Left forelimb (tissue), 1 donor: ENCODE results near the gene MAN1A1.

Experiments used
- DNase-seq: peaks from one replicate; pipeline ENCODE4 v3.0.0-alpha.2; 2018; ENCODE audit warnings: low spot score

Gene MAN1A1

GRCh38 chr6:119142041-119142440 lies 207.5 kb downstream of the MAN1A1 start:
- DNase-seq: no peak

- DNase-seq: no peak
Measured at GRCh38 chr6:119140196-119141140, 209.1 kb downstream of the MAN1A1 start.

GRCh38 chr6:119138906-119139541 lies 210.5 kb downstream of the MAN1A1 start:
- DNase-seq: no peak

GRCh38 chr6:119137194-119138072 lies 212.1 kb downstream of the MAN1A1 start:
- DNase-seq: no peak

- DNase-seq: no peak
Measured at GRCh38 chr6:119134752-119135151, 214.8 kb downstream of the MAN1A1 start.

GRCh38 chr6:119133400-119133799 lies 216.2 kb downstream of the MAN1A1 start:
- no peak for DNase-seq

GRCh38 chr6:119132261-119132981 lies 217.1 kb downstream of the MAN1A1 start:
- DNase-seq: no peak

GRCh38 chr6:119129968-119130484 lies 219.5 kb downstream of the MAN1A1 start:
- DNase-seq: no peak

- no peak for DNase-seq
Measured at GRCh38 chr6:119129148-119129967, 220.2 kb downstream of the MAN1A1 start.

GRCh38 chr6:119128252-119128912 lies 221.2 kb downstream of the MAN1A1 start:
- DNase-seq: no peak

- no peak for DNase-seq
Measured at GRCh38 chr6:119127627-119128026, 221.9 kb downstream of the MAN1A1 start.
